Activated CD4-positive, CD25-positive, alpha-beta regulatory T cell treated with anti-CD3 and anti-CD28 coated beads, Interleukin-2, amount 50 U/mL, for 72 hours (primary cell): ENCODE data around the gene PARD6A.

Experiments used
- DNase-seq: peaks from one replicate; pipeline ENCODE4 v3.0.0; 2021

Gene PARD6A

GRCh38 chr16:67654403-67654911 is 6.3 kb upstream of the PARD6A start:
- no peak for DNase-seq

GRCh38 chr16:67655363-67655762 is 5.4 kb upstream of the PARD6A start:
- no peak for DNase-seq

- no peak for DNase-seq
Measured at GRCh38 chr16:67656344-67657016, 4.3 kb upstream of the PARD6A start.

- DNase-seq = no peak
Measured at GRCh38 chr16:67657017-67657608, 3.6 kb upstream of the PARD6A start.

GRCh38 chr16:67657751-67658518 is 2.8 kb upstream of the PARD6A start:
- DNase-seq = no peak

GRCh38 chr16:67658849-67659674 is 1.7 kb upstream of the PARD6A start:
- DNase-seq = no peak

- peak; percentile 96 for DNase-seq
Measured at GRCh38 chr16:67659675-67660563, 841 bp upstream of the PARD6A start, which contains the start of gene ACD. TSS of gene ACD (minus strand) at chr16:67660260. CDS start at chr16:67660220, 40 bp downstream.

- DNase-seq = no peak
Measured at GRCh38 chr16:67661101-67661761, 471 bp downstream of the PARD6A start.

GRCh38 chr16:67661886-67662652 is 1.3 kb downstream of the PARD6A start:
- DNase-seq = no peak

GRCh38 chr16:67662653-67663010 is 1.9 kb downstream of the PARD6A start:
- DNase-seq = no peak

GRCh38 chr16:67663151-67663876 is 2.6 kb downstream of the PARD6A start:
- no peak for DNase-seq

- no peak for DNase-seq
Measured at GRCh38 chr16:67663877-67664222, 3.1 kb downstream of the PARD6A start.

- DNase-seq = no peak
Measured at GRCh38 chr16:67664258-67664657, 3.5 kb downstream of the PARD6A start.

- DNase-seq = no peak
Measured at GRCh38 chr16:67664871-67665270, 4.1 kb downstream of the PARD6A start.

- DNase-seq = no peak
Measured at GRCh38 chr16:67665598-67665997, 4.8 kb downstream of the PARD6A start.

- peak; percentile 43 for DNase-seq
Measured at GRCh38 chr16:67666032-67666551, 5.3 kb downstream of the PARD6A start.

GRCh38 chr16:67666559-67667452 is 6.0 kb downstream of the PARD6A start, which contains the start of the genes C16orf86 and ENKD1:
TSS of gene C16orf86 (plus strand) at chr16:67666814. CDS start at chr16:67666971, 157 bp downstream.
TSS of gene ENKD1 (minus strand) at chr16:67666750. CDS start at chr16:67666442, 308 bp downstream.
- peak; percentile 79 for DNase-seq

GRCh38 chr16:67667453-67667816 is 6.7 kb downstream of the PARD6A start:
- DNase-seq = no peak
